Measurements from ENCODE around the gene PCNX2. TPM values are rescaled to one million over a fixed set of nuclear protein-coding genes. Genes with fewer than 3 reads are reported as not detected.
A peak's percentile ranks its signal among the peaks of the same experiment; 100 is the strongest.

PCNX2 gene
- total RNA-seq, 1 donor from 2014 or later: 12.8 TPM

DNA sequence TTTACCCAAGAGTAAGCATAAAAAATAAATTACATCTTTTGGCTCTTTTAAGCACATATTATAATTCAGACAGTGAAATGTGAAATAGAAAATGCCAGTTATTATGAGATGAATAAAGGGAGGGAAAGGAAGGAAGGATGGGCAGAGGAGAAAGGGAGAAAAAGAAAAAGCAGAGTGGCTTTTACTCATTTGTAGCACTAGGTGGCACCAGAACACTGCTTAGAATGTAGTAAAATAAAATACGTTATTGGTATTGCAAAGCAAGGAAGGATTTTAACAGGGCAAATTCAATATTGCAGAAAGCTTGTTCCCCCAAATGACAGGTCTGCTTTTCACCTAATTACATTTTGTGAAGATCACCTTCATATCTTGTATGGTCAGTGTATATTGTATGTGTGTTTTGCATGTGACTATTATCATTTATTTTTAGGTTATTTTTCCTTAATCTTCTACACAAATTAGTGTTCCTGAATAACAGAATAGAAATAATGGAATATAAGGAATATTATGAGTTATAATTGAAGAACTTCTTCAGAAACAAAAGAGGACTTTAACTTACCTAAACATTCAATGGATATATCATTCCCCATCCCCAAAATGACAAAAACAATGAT is 9.1 kb upstream of the PCNX2 start:
- Mint-ChIP-seq H3K4me3 (ENCODE audit: low read depth) (no peak overlapping the region), H3K9me3 (no peaks in the 10 kb centered on the region), H3K27me3 (ENCODE audit: low read depth) (peaks cover 20% of the 10 kb centered on the region), H3K36me3 (ENCODE audit: low read depth) (no peaks in the 10 kb centered on the region), H3K27ac (no peak overlapping the region), H3K4me1 (ENCODE audit: low read depth) (peaks cover 2% of the 10 kb centered on the region)
- no peak for DNase-seq (ENCODE audit: low spot score)
- intact Hi-C loops (cut with micrococcal nuclease): loop anchor here (2.0 to 10.0 kb wide), 3 partner anchors 90 to 763 kb away; no protein-coding TSS in a partner anchor

DNA sequence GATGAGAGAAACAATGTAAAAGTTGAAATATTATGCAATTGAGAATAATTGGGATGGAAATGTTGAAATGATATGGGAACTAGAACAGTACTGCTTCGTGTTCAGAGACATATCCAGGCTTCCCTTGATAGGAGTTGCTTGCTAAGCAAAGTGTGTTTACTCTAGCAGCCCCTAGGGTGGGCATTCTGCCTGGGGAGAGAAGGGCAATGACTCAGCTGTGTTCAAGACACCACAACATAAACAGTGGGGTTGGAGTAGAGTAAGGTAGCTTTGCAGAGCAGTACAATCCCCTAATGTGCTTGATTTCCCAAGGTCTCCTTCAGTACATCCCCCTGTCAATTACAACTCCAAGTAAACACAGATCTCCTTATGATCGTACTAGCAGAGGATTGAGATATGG is 4.8 kb upstream of the PCNX2 start:
- intact Hi-C loops (cut with micrococcal nuclease): loop anchor here (5.0 to 10.0 kb wide), 2 partner anchors 94 to 767 kb away; no protein-coding TSS in a partner anchor
- no peaks in the 10 kb centered on the region for H3K36me3 Mint-ChIP-seq (ENCODE audit: low read depth)
- no peaks in the 10 kb centered on the region for H3K9me3 Mint-ChIP-seq
- no peak overlapping the region for H3K27ac Mint-ChIP-seq
- no peak for DNase-seq (ENCODE audit: low spot score)
- peaks cover 6% of the 10 kb centered on the region for H3K4me1 Mint-ChIP-seq (ENCODE audit: low read depth)
- no peak overlapping the region for H3K4me3 Mint-ChIP-seq (ENCODE audit: low read depth)
- peaks cover 2% of the 10 kb centered on the region for H3K27me3 Mint-ChIP-seq (ENCODE audit: low read depth)

DNA sequence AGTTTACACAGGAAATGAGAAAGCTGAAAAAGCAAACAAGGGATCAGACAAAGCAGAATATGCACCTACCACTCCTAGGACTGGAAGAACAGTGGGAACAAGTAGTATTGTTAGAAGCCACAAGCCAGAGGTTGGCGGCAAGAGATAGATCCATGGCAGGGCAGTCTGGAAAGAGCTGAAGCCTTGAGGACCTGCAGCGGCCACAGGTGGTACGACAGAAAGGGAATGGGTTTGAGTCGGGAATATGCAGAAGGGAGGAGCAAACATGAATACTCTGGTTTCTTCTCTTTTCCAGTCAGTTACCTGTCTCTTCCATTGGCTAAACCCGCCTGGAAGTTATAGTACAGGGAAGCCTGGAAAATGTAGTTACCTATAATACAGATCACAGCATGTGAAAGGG is 3.9 kb upstream of the PCNX2 start:
- Mint-ChIP-seq H3K27ac (no peak overlapping the region), H3K36me3 (ENCODE audit: low read depth) (no peaks in the 10 kb centered on the region), H3K4me3 (ENCODE audit: low read depth) (no peak overlapping the region), H3K9me3 (no peaks in the 10 kb centered on the region), H3K4me1 (ENCODE audit: low read depth) (peaks cover 14% of the 10 kb centered on the region), H3K27me3 (ENCODE audit: low read depth) (peaks cover 2% of the 10 kb centered on the region)
- intact Hi-C loops (cut with micrococcal nuclease): no loop called here
- no peak for DNase-seq (ENCODE audit: low spot score)

DNA sequence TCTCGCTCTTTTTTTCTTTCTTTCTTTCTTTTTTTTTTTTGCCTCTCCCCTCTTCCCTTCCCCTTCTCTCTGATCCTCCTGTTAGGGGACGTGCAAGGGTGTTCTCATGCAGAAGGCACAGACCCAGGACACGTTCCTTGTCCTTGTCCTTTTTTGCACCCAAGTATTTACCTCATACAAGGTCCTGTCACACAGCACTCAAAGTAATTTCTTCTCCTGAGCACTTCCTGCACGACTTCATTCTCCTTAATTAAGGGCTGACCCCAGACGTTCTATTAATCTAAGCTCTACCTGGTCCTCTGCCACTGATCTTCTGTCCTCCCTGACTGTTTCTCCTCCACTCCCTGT is 424 bp upstream of the PCNX2 start:
- H3K4me1 Mint-ChIP-seq (ENCODE audit: low read depth): peaks cover 25% of the 10 kb centered on the region
- H3K36me3 Mint-ChIP-seq (ENCODE audit: low read depth): peaks cover 5% of the 10 kb centered on the region
- H3K27ac Mint-ChIP-seq: peak overlapping the region; percentile 86
- intact Hi-C loops (cut with micrococcal nuclease): loop anchor here (1.0 kb wide), 1 partner anchor 14 kb away; no protein-coding TSS in a partner anchor
- no peaks in the 10 kb centered on the region for H3K27me3 Mint-ChIP-seq (ENCODE audit: low read depth)
- peak overlapping the region; percentile 94 for H3K4me3 Mint-ChIP-seq (ENCODE audit: low read depth)
- no peak for DNase-seq (ENCODE audit: low spot score)
- H3K9me3 Mint-ChIP-seq: no peaks in the 10 kb centered on the region

DNA sequence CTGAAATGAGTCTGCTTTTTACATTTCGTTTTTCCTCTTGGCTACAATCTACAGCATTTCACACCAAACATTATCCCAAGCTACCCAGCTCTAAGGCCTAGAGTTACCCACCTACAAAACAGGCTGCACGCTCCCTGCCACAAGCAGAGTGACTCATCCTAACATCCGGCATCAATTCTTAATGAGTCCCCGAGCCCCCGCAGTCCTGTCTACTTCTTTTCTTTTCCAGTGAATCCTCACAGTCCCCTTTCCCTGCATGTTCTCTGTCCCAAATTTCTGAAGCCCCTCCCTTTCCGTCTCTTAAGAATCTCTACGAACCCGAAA is 650 bp downstream of the PCNX2 start:
- peak overlapping the region; percentile 94 for H3K4me3 Mint-ChIP-seq (ENCODE audit: low read depth)
- H3K27me3 Mint-ChIP-seq (ENCODE audit: low read depth): no peaks in the 10 kb centered on the region
- H3K27ac Mint-ChIP-seq: peak overlapping the region; percentile 80
- H3K4me1 Mint-ChIP-seq (ENCODE audit: low read depth): peaks cover 25% of the 10 kb centered on the region
- no peaks in the 10 kb centered on the region for H3K9me3 Mint-ChIP-seq
- intact Hi-C loops (cut with micrococcal nuclease): loop anchor here (1.0 kb wide), 1 partner anchor 13 kb away; no protein-coding TSS in a partner anchor
- peaks cover 5% of the 10 kb centered on the region for H3K36me3 Mint-ChIP-seq (ENCODE audit: low read depth)
- DNase-seq (ENCODE audit: low spot score): peak; percentile 16

DNA sequence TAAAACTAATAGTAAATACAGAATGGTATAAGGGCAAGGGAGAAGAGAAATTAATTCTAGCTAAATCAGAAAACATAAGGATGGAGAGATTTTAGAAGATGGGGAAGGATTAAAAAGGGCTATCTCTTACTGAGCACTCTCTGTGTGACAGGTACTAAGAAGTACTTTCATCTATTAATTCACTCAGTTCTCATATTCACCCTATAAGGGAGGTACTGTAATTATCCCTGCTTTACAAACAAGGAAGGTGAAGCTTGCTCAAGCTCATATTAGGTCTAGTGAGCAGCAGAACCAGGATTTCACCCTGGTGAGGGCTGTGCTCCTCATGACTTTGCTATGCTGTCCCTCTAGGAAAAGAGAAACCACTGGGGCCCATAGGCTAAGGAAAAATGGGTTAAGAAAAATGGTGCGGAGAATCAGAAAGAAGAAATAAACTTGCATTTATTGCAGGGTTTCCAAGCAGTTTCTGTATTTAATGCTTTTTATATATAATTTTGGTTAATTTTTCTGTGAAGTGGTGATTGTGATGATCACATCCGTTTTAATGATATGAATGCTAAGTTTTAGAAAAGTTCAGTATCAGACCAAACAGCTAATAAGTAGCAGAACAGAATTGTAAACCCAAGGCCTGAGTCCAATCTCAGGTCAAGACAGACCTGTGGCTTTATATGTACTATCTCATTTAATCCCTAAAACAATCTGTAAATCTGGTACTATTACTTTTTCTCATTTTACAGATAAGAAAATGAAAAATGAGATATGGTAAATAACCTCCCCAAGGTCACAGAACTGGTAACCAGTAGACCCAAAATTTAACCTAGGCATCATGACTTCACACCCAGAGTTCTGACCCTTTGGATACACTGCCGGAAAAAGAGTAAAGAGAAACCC is 1.7 kb downstream of the PCNX2 start:
- Mint-ChIP-seq H3K36me3 (ENCODE audit: low read depth) (peaks cover 10% of the 10 kb centered on the region), H3K4me1 (ENCODE audit: low read depth) (peaks cover 25% of the 10 kb centered on the region), H3K9me3 (no peaks in the 10 kb centered on the region), H3K27ac (no peak overlapping the region), H3K4me3 (ENCODE audit: low read depth) (peak overlapping the region; percentile 15), H3K27me3 (ENCODE audit: low read depth) (no peaks in the 10 kb centered on the region)
- intact Hi-C loops (cut with micrococcal nuclease): no loop called here
- no peak for DNase-seq (ENCODE audit: low spot score)

DNA sequence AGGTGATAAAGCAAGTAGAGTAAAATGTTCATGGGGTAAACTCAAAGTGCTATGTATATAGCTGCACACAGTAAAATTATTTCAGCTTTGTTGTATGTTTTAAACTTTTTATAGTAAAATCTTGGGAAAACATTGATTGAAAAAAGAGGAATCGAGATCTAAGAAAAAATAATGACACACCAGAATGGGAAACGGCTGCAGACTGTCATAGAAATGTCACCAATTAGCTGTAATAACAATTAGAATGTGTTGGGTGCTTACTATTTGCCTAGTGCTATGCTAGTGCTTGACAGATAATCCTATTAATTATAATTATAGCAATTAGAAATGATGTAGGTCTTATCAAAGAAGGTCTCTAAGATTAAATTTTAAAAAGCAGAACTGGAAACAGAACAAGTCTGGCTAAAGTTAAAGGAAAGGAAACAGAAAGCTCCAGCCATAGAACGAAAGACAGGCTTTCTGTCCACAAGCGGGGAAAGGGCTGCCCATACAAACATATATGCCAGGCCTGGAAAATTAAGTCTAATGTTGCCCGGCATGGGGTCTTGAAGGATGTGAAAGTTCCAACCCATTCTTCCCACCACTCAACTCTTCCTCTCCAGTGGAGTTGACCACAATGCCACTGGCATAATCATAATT is 5.0 kb downstream of the PCNX2 start:
- Mint-ChIP-seq H3K4me3 (ENCODE audit: low read depth) (no peak overlapping the region), H3K27me3 (ENCODE audit: low read depth) (no peaks in the 10 kb centered on the region), H3K27ac (no peak overlapping the region), H3K36me3 (ENCODE audit: low read depth) (peaks cover 25% of the 10 kb centered on the region), H3K4me1 (ENCODE audit: low read depth) (peaks cover 19% of the 10 kb centered on the region), H3K9me3 (no peaks in the 10 kb centered on the region)
- DNase-seq (ENCODE audit: low spot score): no peak
- intact Hi-C loops (cut with micrococcal nuclease): no loop called here

DNA sequence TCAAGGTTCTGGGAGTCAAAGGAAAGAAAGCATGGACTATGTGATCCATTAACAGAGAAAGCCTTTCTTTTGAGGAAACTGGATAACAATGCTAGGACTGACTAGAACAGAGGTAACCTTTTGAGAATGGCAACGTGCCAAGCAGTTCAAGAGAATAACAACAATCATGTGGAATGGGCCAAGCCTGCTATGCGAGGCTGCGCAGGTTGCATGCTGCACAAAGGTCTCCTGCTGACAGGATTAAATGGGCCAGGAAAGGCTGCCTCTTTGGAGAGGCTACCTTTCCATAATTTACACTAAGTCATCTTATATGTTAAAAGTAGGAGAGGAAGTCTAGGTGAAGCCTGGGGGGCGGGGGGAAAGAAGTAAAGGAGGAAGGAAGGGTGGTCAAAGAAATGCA is 5.8 kb downstream of the PCNX2 start:
- intact Hi-C loops (cut with micrococcal nuclease): no loop called here
- Mint-ChIP-seq H3K4me1 (ENCODE audit: low read depth) (peaks cover 14% of the 10 kb centered on the region), H3K27me3 (ENCODE audit: low read depth) (no peaks in the 10 kb centered on the region), H3K4me3 (ENCODE audit: low read depth) (no peak overlapping the region), H3K27ac (no peak overlapping the region), H3K9me3 (no peaks in the 10 kb centered on the region), H3K36me3 (ENCODE audit: low read depth) (peaks cover 25% of the 10 kb centered on the region)
- DNase-seq (ENCODE audit: low spot score): no peak

DNA sequence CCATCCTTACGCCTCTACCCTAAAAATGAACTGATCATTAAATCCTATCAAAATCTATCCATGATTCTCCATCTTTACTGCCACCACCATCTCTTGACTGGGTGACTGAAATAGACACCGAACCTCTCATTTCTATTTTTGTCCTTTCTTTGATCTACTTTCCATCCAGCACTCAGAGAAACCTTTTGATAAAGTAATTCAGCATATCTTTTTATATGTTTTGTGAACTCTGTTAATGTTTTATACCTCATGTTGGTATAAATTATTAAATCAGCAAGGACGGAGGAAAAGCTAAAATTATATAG is 13.0 kb downstream of the PCNX2 start:
- intact Hi-C loops (cut with micrococcal nuclease): loop anchor here (1.0 kb wide), 1 partner anchor 13 kb away; the partner anchor contains the start of gene PCNX2

DNA sequence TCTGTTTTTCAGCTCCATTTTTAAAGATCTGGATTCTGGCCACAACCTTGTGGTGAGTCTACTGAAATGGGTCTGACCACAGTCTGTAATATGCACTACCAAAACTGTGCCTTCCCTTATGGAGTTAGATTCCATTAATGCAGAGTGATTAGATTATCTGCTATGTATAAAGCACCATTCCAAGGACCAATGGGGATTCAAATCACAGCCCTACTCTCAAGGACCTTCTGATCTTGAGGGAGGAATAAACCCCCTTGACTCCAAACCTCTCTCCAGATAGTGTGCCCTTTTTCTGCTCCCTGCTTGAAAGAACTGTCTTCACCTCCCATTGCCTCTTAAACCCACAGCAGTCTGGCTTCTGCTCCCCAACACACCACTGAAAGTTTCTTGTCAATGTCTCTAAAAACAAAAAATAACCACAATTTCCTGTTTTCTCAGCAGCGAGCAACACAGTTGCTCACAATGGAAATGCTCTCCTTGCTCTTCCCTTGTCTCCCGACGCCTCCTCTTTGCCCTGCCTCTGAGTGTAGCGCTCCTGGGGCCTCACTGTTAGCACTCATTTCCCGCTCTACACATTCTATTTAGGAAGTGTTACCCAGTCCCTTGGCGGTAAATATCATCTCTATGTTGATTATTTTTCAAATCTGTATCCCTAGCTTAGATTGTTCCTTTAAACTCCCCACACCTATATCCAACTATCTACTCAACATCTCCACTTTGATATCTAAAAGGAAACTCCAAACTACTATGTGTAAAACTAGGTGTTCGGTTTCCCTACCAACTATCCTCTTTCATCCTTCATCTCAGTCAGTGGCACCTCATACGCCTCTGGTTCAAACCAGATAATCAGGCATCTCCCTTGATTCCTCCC is 13.6 kb downstream of the PCNX2 start:
- Mint-ChIP-seq H3K9me3 (no peaks in the 10 kb centered on the region), H3K36me3 (ENCODE audit: low read depth) (peaks cover 17% of the 10 kb centered on the region), H3K27ac (peak overlapping the region; percentile 47), H3K27me3 (ENCODE audit: low read depth) (no peaks in the 10 kb centered on the region), H3K4me3 (ENCODE audit: low read depth) (peak overlapping the region; percentile 32), H3K4me1 (ENCODE audit: low read depth) (peaks cover 34% of the 10 kb centered on the region)
- DNase-seq (ENCODE audit: low spot score): peak; percentile 36
- intact Hi-C loops (cut with micrococcal nuclease): loop anchor here (1.0 kb wide), 1 partner anchor 13 kb away; the partner anchor contains the start of gene PCNX2

More for the DNA sequence above, 13.0 kb downstream of the PCNX2 start:
- H3K4me1 Mint-ChIP-seq (ENCODE audit: low read depth): peaks cover 34% of the 10 kb centered on the region
- no peak for DNase-seq (ENCODE audit: low spot score)
- H3K4me3 Mint-ChIP-seq (ENCODE audit: low read depth): peak overlapping the region; percentile 32
- no peaks in the 10 kb centered on the region for H3K9me3 Mint-ChIP-seq
- H3K27me3 Mint-ChIP-seq (ENCODE audit: low read depth): no peaks in the 10 kb centered on the region
- H3K27ac Mint-ChIP-seq: peak overlapping the region; percentile 47
- H3K36me3 Mint-ChIP-seq (ENCODE audit: low read depth): peaks cover 14% of the 10 kb centered on the region

DNA sequence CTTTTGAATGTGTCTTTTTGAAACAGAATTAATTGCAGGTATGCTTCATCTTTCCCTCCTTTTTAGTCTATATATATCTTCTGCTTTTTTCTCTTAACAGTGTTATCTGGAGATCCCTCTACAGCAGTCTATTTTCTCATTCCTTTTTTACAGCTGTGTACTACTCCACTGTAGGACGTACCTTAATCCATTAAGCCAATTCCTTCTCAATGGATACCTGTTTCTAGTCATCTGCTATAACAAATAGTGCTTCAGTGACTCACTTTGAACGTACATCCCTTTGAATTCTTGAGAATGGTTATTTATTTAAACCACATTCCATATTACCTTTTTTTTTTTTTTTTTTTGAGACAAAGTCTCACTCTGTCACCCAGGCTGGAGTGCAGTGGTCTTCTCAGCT is 15.6 kb downstream of the PCNX2 start:
- Mint-ChIP-seq H3K36me3 (ENCODE audit: low read depth) (peaks cover 16% of the 10 kb centered on the region), H3K9me3 (no peaks in the 10 kb centered on the region), H3K27me3 (ENCODE audit: low read depth) (no peaks in the 10 kb centered on the region), H3K27ac (no peak overlapping the region), H3K4me1 (ENCODE audit: low read depth) (peaks cover 35% of the 10 kb centered on the region), H3K4me3 (ENCODE audit: low read depth) (no peak overlapping the region)
- DNase-seq (ENCODE audit: low spot score): no peak
- intact Hi-C loops (cut with micrococcal nuclease): no loop called here

DNA sequence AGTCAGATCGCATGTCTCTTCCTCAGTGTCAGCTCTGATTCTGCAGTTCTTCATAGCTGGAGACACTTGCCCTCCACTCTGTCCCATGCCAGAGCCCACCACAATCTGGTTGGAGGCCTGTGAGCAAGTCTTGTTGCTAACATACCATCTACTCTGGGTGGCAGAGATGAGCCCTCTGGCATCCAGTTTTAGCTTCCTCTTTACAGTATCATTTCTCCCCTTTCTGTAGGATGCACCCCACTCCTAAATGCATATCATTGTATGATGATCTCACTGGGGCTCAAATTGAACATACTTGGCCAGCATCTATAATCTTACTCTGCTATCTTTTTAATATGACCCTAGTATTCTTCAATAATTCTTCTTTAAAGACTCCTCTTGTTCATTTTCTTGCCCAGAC is 16.9 kb downstream of the PCNX2 start:
- Mint-ChIP-seq H3K27ac (no peak overlapping the region), H3K36me3 (ENCODE audit: low read depth) (peaks cover 20% of the 10 kb centered on the region), H3K4me1 (ENCODE audit: low read depth) (peaks cover 34% of the 10 kb centered on the region), H3K27me3 (ENCODE audit: low read depth) (no peaks in the 10 kb centered on the region), H3K9me3 (no peaks in the 10 kb centered on the region), H3K4me3 (ENCODE audit: low read depth) (no peak overlapping the region)
- intact Hi-C loops (cut with micrococcal nuclease): no loop called here
- no peak for DNase-seq (ENCODE audit: low spot score)

Measured in activated T-helper 2 cell treated with anti-CD3 and anti-CD28 coated beads, Interferon-gamma antibody, Interleukin-2, Interleukin-4, amounts not matched to agents 10 μg/mL and 5 μg/mL and 100 μg/mL, durations not matched to agents 14 hours and 24 hours and 36 hours (primary cell).